ENCODE results near the gene LAT. TPM values are rescaled to one million over a fixed set of nuclear protein-coding genes. Genes with fewer than 3 reads are reported as not detected.
A peak's percentile ranks its signal among the peaks of the same experiment; 100 is the strongest.

The LAT gene
- total and polyA plus RNA-seq, 2 of the 4 experiments (the other 2 are of a cell fraction), result 0.18 to 7.4 TPM

DNA sequence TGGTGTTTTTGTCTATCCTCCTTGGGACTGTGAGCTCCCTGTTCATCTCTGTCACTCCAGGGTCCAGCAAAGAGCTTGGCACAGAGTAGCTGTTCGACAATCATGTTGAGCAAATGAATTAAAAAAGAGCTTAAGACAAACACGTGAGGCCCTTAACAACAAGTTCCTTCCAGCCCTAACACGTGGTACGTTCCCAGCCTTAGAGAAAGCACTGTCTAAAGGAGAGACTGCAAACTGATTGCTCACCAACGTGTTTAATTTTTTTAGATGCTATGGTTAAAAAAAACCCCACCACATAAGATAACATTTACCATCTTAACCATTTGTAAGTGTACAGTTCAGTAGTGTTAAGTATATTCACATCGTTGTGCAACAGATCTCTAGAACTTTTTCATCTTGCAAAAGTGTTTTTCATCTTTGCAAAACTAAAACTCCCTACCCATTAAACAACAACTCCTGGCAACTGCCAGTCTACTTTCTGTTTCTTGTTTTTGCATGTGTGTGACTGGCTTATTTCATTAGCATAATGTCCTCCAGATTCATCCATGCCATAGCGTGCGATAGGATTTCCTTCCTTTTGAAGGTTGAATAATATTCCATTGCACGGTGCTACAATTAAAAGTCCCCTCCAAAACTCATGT, 28.2 kb downstream of the LAT start:
- Histone ChIP-seq H3K4me3 (ENCODE audit: insufficient read depth, low read depth, low read length) (no peak overlapping the region), H2BK120ac (ENCODE audit: low read depth, low read length) (no peak overlapping the region; the same call in 1 of the 2 replicates), H3K4me1 (ENCODE audit: control insufficient read depth, insufficient read depth, low read length) (peaks cover 2% of the 10 kb centered on the region; the same call in 1 of the 2 replicates), H3K23ac (ENCODE audit: low read depth, low read length) (no peak overlapping the region), H3K27me3 (ENCODE audit: control insufficient read depth, insufficient read depth, low read length) (no peaks in the 10 kb centered on the region; the same call in 1 of the 2 replicates), H3K4me2 (ENCODE audit: low read depth, low read length) (no peak overlapping the region; the same call in 1 of the 2 replicates), H3K18ac (ENCODE audit: low read depth, low read length) (no peak overlapping the region; the same call in 1 of the 2 replicates), H2AK9ac (replicated peaks; ENCODE audit: low read depth, low read length, poor library complexity) (no peak overlapping the region), H4K8ac (ENCODE audit: low read depth in 2 of 2, low read length in 2 of 2) (no peak overlapping the region), H2AK5ac (ENCODE audit: low read depth, low read length) (no peak overlapping the region), H3K36me3 (ENCODE audit: control insufficient read depth, insufficient read depth, low read length) (no peaks in the 10 kb centered on the region), H3K14ac (replicated peaks; ENCODE audit: low read depth, low read length) (no peak overlapping the region), H2BK20ac (ENCODE audit: low read depth, low read length) (no peak overlapping the region), H4K91ac (ENCODE audit: insufficient read depth, low read depth, low read length) (no peak overlapping the region), H3K27ac (ENCODE audit: insufficient read depth, low read length) (peak overlapping the region; percentile 70; the same call in 1 of the 2 replicates), H2AFZ (replicated peaks; ENCODE audit: low read length, poor library complexity) (no peak overlapping the region), H3K56ac (ENCODE audit: extremely low read depth, insufficient read depth, low read length) (no peak overlapping the region), H3K9me3 (ENCODE audit: control insufficient read depth, insufficient read depth, low read length) (no peaks in the 10 kb centered on the region), H4K5ac (ENCODE audit: low read depth, low read length) (peak overlapping the region; percentile 6; the same call in 1 of the 2 replicates), H2BK5ac (ENCODE audit: low read depth, low read length, poor library complexity, severe bottlenecking) (no peak overlapping the region), H2BK15ac (ENCODE audit: low read depth, low read length) (no peak overlapping the region), H3K9me1 (ENCODE audit: insufficient read depth, low read length) (no peaks in the 10 kb centered on the region), H3K79me1 (ENCODE audit: low read depth in 1 of 2, low read length in 2 of 2) (no peaks in the 10 kb centered on the region), H4K20me1 (ENCODE audit: insufficient read depth, low read length) (no peaks in the 10 kb centered on the region), H3K9ac (ENCODE audit: low read depth, low read length) (no peak overlapping the region), H3K4ac (ENCODE audit: low read depth, low read length) (no peak overlapping the region)
- intact Hi-C loops (cut with micrococcal nuclease), result no loop called here
- BruUV-seq (replicated peaks), result no TSS peak
- TF ChIP-seq RCOR1 (IDR thresholded peaks at IDR 0.05; ENCODE audit: insufficient replicate concordance, low read length) (no peak), RAD21 (IDR thresholded peaks at IDR 0.05; ENCODE audit: low read length) (no peak), SMC3 (IDR thresholded peaks at IDR 0.05; ENCODE audit: low read depth, low read length) (no peak)
- TF ChIP-seq, protein P1, sequence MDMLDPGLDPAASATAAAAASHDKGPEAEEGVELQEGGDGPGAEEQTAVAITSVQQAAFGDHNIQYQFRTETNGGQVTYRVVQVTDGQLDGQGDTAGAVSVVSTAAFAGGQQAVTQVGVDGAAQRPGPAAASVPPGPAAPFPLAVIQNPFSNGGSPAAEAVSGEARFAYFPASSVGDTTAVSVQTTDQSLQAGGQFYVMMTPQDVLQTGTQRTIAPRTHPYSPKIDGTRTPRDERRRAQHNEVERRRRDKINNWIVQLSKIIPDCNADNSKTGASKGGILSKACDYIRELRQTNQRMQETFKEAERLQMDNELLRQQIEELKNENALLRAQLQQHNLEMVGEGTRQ (IDR thresholded peaks at IDR 0.05; ENCODE audit: low read depth, low read length), result peak; percentile 32
- POLR2A ChIA-PET (ENCODE audit: unreplicated experiment), result no interaction called here
- dilution Hi-C loops (cut with HindIII; ENCODE audit: low sequenced_read_pairs, unreplicated experiment), result no loop called here
- DNase-seq, result peak; percentile 4
- CTCF ChIA-PET, result interaction anchor here (1.4 kb wide), 1 partner anchor 39 kb away, joined by 3 read pairs; no protein-coding TSS in a partner anchor
- in situ Hi-C loops (cut with MboI; ENCODE audit: low sequenced_read_pairs), result no loop called here
- no CpG with 5 or more reads among the region's 9 CpGs for WGBS, 2 experiments (ENCODE audit: extremely low coverage in 2 of 2, insufficient read length in 1 of 2)
- peak; percentile 30; the same call in 1 of the 2 replicates for ATAC-seq (ENCODE audit: low read depth)
